Measurements from ENCODE around the gene LGALSL.

The LGALSL gene

GRCh38 chr2:64470071-64470470 is 16.1 kb downstream of the LGALSL start:
- Histone ChIP-seq H3K4me3 (ENCODE audit: low read depth, low read length) (no peak overlapping the region), H3K36me3 (no peaks in the 10 kb centered on the region), H3K27ac (no peak overlapping the region), H3K9me3 (ENCODE audit: severe bottlenecking) (no peaks in the 10 kb centered on the region), H3K27me3 (ENCODE audit: insufficient read depth, low read depth, severe bottlenecking) (no peaks in the 10 kb centered on the region)
- no peak for TF ChIP-seq CTCF (IDR thresholded peaks at IDR 0.05; ENCODE audit: low read depth, low read length)
- DNase-seq: no peak

- DNase-seq: peak; percentile 48
- H3K9me3 ChIP-seq (ENCODE audit: severe bottlenecking): no peaks in the 10 kb centered on the region
- H3K27ac ChIP-seq: no peak overlapping the region
- H3K4me3 ChIP-seq (ENCODE audit: low read depth, low read length): no peak overlapping the region
- TF ChIP-seq CTCF (IDR thresholded peaks at IDR 0.05; ENCODE audit: low read depth, low read length): peak; percentile 37; the same call in 1 of the 2 replicates
- no peaks in the 10 kb centered on the region for H3K36me3 ChIP-seq
- H3K27me3 ChIP-seq (ENCODE audit: insufficient read depth, low read depth, severe bottlenecking): no peaks in the 10 kb centered on the region
Measured at GRCh38 chr2:64470766-64471295, 16.9 kb downstream of the LGALSL start.

- no peaks in the 10 kb centered on the region for H3K36me3 ChIP-seq
- no peak overlapping the region for H3K4me3 ChIP-seq (ENCODE audit: low read depth, low read length)
- TF ChIP-seq CTCF (IDR thresholded peaks at IDR 0.05; ENCODE audit: low read depth, low read length): no peak
- H3K9me3 ChIP-seq (ENCODE audit: severe bottlenecking): no peaks in the 10 kb centered on the region
- DNase-seq: no peak
- H3K27ac ChIP-seq: no peak overlapping the region
- H3K27me3 ChIP-seq (ENCODE audit: insufficient read depth, low read depth, severe bottlenecking): no peaks in the 10 kb centered on the region
Measured at GRCh38 chr2:64471600-64471999, 17.6 kb downstream of the LGALSL start.

GRCh38 chr2:64472881-64473280 is 18.9 kb downstream of the LGALSL start:
- Histone ChIP-seq H3K27ac (no peak overlapping the region), H3K36me3 (no peaks in the 10 kb centered on the region), H3K27me3 (ENCODE audit: insufficient read depth, low read depth, severe bottlenecking) (no peaks in the 10 kb centered on the region), H3K9me3 (ENCODE audit: severe bottlenecking) (no peaks in the 10 kb centered on the region), H3K4me3 (ENCODE audit: low read depth, low read length) (no peak overlapping the region)
- DNase-seq: no peak
- no peak for TF ChIP-seq CTCF (IDR thresholded peaks at IDR 0.05; ENCODE audit: low read depth, low read length)

GRCh38 chr2:64474121-64474571 is 20.2 kb downstream of the LGALSL start:
- TF ChIP-seq CTCF (IDR thresholded peaks at IDR 0.05; ENCODE audit: low read depth, low read length): no peak
- Histone ChIP-seq H3K36me3 (no peaks in the 10 kb centered on the region), H3K27me3 (ENCODE audit: insufficient read depth, low read depth, severe bottlenecking) (no peaks in the 10 kb centered on the region), H3K4me3 (ENCODE audit: low read depth, low read length) (no peak overlapping the region), H3K9me3 (ENCODE audit: severe bottlenecking) (no peaks in the 10 kb centered on the region), H3K27ac (no peak overlapping the region)
- no peak for DNase-seq

- Histone ChIP-seq H3K9me3 (ENCODE audit: severe bottlenecking) (no peaks in the 10 kb centered on the region), H3K36me3 (no peaks in the 10 kb centered on the region), H3K27ac (no peak overlapping the region), H3K27me3 (ENCODE audit: insufficient read depth, low read depth, severe bottlenecking) (no peaks in the 10 kb centered on the region), H3K4me3 (ENCODE audit: low read depth, low read length) (no peak overlapping the region)
- no peak for TF ChIP-seq CTCF (IDR thresholded peaks at IDR 0.05; ENCODE audit: low read depth, low read length)
- DNase-seq: no peak
Measured at GRCh38 chr2:64474636-64475035, 20.7 kb downstream of the LGALSL start.
